HepG2 (cell line): ENCODE data around the gene GNB3. TPM values are rescaled to one million over a fixed set of nuclear protein-coding genes. Genes with fewer than 3 reads are reported as not detected.

Experiments used
- ATAC-seq: fragments of 200-7000 bp; cut with Tn5 transposase; 3 replicates; pipeline ENCODE4 v1.9.1; 2020; ENCODE audit warnings: mild to moderate bottlenecking, moderate library complexity
- Bru-seq: library from RNA; stranded (reverse); fragments of 400-500 nt; gene quantifications from one replicate; lab custom pipeline; 2021; lab: Mats Ljungman, UMichigan
- BruChase-seq, 2 experiments: library from RNA; stranded (reverse); fragments of 400-500 nt; gene quantifications; one replicate each; lab custom pipeline; 2021; lab: Mats Ljungman, UMichigan
- BruUV-seq: library from RNA; stranded (reverse); fragments of 400-500 nt; replicated peaks from 2 replicates; lab custom pipeline; 2021; lab: Mats Ljungman, UMichigan
- CTCF ChIA-PET: fragments of 300-600 bp; formaldehyde crosslinking; extraction: SDS; loops from one replicate; lab custom pipeline; 2021; ENCODE audit warnings: low total read pairs, inconsistent platforms, low intra/inter-chr PET ratio; lab: Yijun Ruan, JAX
- POLR2A ChIA-PET: fragments of 350-600 bp; sonication (Branson Sonifier 250); formaldehyde crosslinking; loops from one replicate; lab custom pipeline; 2020; ENCODE audit warnings: antibody characterized with exemption, inconsistent platforms; lab: Yijun Ruan, JAX
- DNase-seq: peaks from one replicate; pipeline ENCODE4 v3.0.0-alpha.2; 2015; ENCODE audit warnings: low spot score
- FAIRE-seq: peaks from 3 replicates; lab custom pipeline; 2011; peaks lifted over from hg19 to GRCh38; lab: Jason Lieb, UNC
- H2AFZ ChIP-seq: one replicate; pipeline ENCODE4 v1.6.1; 2011; ENCODE audit warnings: low read length, inconsistent platforms
- H3K27ac ChIP-seq: fragments of 300-600 bp; 3 replicates; pipeline ENCODE4 v1.8.0; 2011; ENCODE audit warnings: mixed run types, mild to moderate bottlenecking, mixed read lengths, low read length, inconsistent platforms; ENCODE audit not compliant: insufficient read depth; ENCODE audit errors: extremely low read length
- H3K27me3 ChIP-seq, 2 experiments: fragments of 200-600 bp in 1 of 2; 2 replicates in 1 of 2; 3 replicates in 1 of 2; pipeline versions ENCODE4 v1.6.0 to v1.8.0; 2011; ENCODE audit warnings: low read length in 2 of 2, mild to moderate bottlenecking in 2 of 2, moderate library complexity in 2 of 2, inconsistent platforms in 1 of 2; ENCODE audit not compliant: insufficient read depth in 2 of 2, control insufficient read depth in 1 of 2
- H3K36me3 ChIP-seq, 2 experiments: fragments of 200-600 bp in 1 of 2; replicated peaks in 1 of 2; 2 replicates in 1 of 2; 3 replicates in 1 of 2; pipeline versions ENCODE4 v1.5.1 to v1.8.0; 2011; ENCODE audit warnings: low read length in 2 of 2, inconsistent platforms in 1 of 2; ENCODE audit not compliant: insufficient read depth in 2 of 2, control insufficient read depth in 1 of 2
- H3K4me1 ChIP-seq: 2 replicates; pipeline ENCODE4 v1.5.1; 2012; ENCODE audit warnings: low read length, inconsistent platforms; ENCODE audit not compliant: insufficient read depth
- H3K4me2 ChIP-seq: 2 replicates; pipeline ENCODE4 v1.6.0; 2011; ENCODE audit warnings: low read depth, low read length, inconsistent platforms
- H3K4me3 ChIP-seq, 3 experiments: fragments of 200-600 bp in 1 of 3; sonication (generic), shearing (Covaris generic) in 1 of 3; replicated peaks in 1 of 3; 2 replicates each; pipeline ENCODE4 v1.5.1; 2011 to 2016; ENCODE audit warnings: low read length in 3 of 3, inconsistent platforms in 2 of 3, low read depth in 2 of 3, mild to moderate bottlenecking in 2 of 3, control low read depth in 1 of 3, mixed read lengths in 1 of 3; ENCODE audit not compliant: insufficient read depth in 1 of 3
- H3K79me2 ChIP-seq: one replicate; pipeline ENCODE4 v1.6.1; 2011; ENCODE audit warnings: low read length, inconsistent platforms; ENCODE audit not compliant: insufficient read depth
- H3K9ac ChIP-seq: 2 replicates; pipeline ENCODE4 v1.6.0; 2011; ENCODE audit warnings: mild to moderate bottlenecking, low read depth, low read length, inconsistent platforms; ENCODE audit not compliant: insufficient read depth
- H3K9me3 ChIP-seq: 2 replicates; pipeline ENCODE4 v1.5.1; 2012; ENCODE audit warnings: mild to moderate bottlenecking, low read length
- H4K20me1 ChIP-seq: 2 replicates; pipeline ENCODE4 v1.6.0; 2011; ENCODE audit warnings: inconsistent platforms, mild to moderate bottlenecking, low read length, moderate library complexity; ENCODE audit not compliant: insufficient read depth
- AGO2 ChIP-seq: fragments of 200-400 bp; formaldehyde crosslinking; optimal IDR thresholded peaks from 2 replicates; pipeline ENCODE3; 2017; ENCODE audit warnings: mild to moderate bottlenecking, low read depth, low read length, moderate library complexity
- FOXA1 ChIP-seq, 2 experiments: fragments of 450-650 bp in 1 of 2; sonication (generic) in 1 of 2; formaldehyde crosslinking in 1 of 2; IDR thresholded peaks; 2 replicates each; pipeline versions ENCODE4 v1.4.0 to v1.6.1; 2016 to 2020; ENCODE audit warnings: missing genetic modification reagents in 1 of 2
- KLF13 ChIP-seq: sonication (generic); formaldehyde crosslinking; IDR thresholded peaks from 2 replicates; pipeline ENCODE4 v1.4.0; 2020; ENCODE audit warnings: mild to moderate bottlenecking, missing genetic modification reagents
- PHF8 ChIP-seq: sonication (generic); formaldehyde crosslinking; IDR thresholded peaks from 2 replicates; pipeline ENCODE4 v1.5.0; 2020; ENCODE audit warnings: missing genetic modification reagents
- WGBS: methylation state at CpG from one replicate; pipeline ENCODE4 v1.1.6; 2017; ENCODE audit warnings: low lambda C conversion rate; 5-methylcytosine and 5-hydroxymethylcytosine counted together
- in situ Hi-C: cut with HindIII; loops from 2 replicates; pipeline ENCODE4 v1.10.0; 2017; ENCODE audit warnings: low pct_unique_long_range_greater_than_20kb; ENCODE audit not compliant: extremely low pct_ligation_motif_present
- intact Hi-C: fragments of 100-400 bp; cut with micrococcal nuclease; formaldehyde crosslinking; loops from one replicate; pipeline ENCODE4 v1.10.0; 2022; ENCODE audit not compliant: unreplicated experiment
- long read RNA-seq, 2 experiments: library from RNA in 1 of 2; library from polyadenylated mRNA in 1 of 2; stranded (forward) in 1 of 2; unstranded in 1 of 2; transcript quantifications; one replicate each; pipeline ENCODE4 v2.0.0, GENCODE V29; 2019 to 2022
- polyA minus RNA-seq, 3 experiments: library from RNA; depleted of rRNA, polyadenylated mRNA; stranded (reverse); fragments of >200 nt; gene quantifications; 2 replicates each; pipeline ENCODE4 v1.2.3, GENCODE V29; 2011; ENCODE audit warnings: low replicate concordance in 1 of 3
- polyA plus RNA-seq, 8 experiments: library from polyadenylated mRNA; depleted of rRNA in 3 of 8; stranded (reverse) in 7 of 8; unstranded in 1 of 8; fragments of >200 nt; fragmentation: Illumina TruSeq in 4 of 8; extraction: Trizol in 4 of 8; gene quantifications; 2 replicates each; pipeline versions ENCODE4 v1.2.1 to v1.2.3, GENCODE V29; 2011 to 2016; ENCODE audit warnings: low read depth in 4 of 8, missing spikeins in 1 of 8, mixed read lengths in 1 of 8; ENCODE audit not compliant: insufficient read depth in 1 of 8
- total RNA-seq, 5 experiments: library from RNA; depleted of rRNA; stranded (reverse); fragments of >200 nt; fragmentation: Illumina TruSeq; extraction: Trizol; gene quantifications; 2 replicates each; pipeline ENCODE4 v1.2.3, GENCODE V29; 2016; ENCODE audit warnings: low read depth in 1 of 5
- TF ChIP-seq, protein P1 (sequence below): sonication (generic); formaldehyde crosslinking; IDR thresholded peaks from 2 replicates; pipeline ENCODE4 v1.4.0; 2020; ENCODE audit warnings: missing genetic modification reagents
- TF ChIP-seq, protein P2 (sequence below): sonication (generic); formaldehyde crosslinking; IDR thresholded peaks from 2 replicates; pipeline ENCODE4 v1.8.1; 2023; ENCODE audit warnings: missing genetic modification reagents, inconsistent platforms, borderline replicate concordance

Gene GNB3
- total RNA-seq (2016; rRNA removed; fragmentation: Illumina TruSeq; extraction: Trizol) (0.17 and 1.3 TPM in 2 replicates), polyA plus RNA-seq (2011; rRNA removed) (3.6 and 3.8 TPM in 2 replicates), polyA minus RNA-seq (2011; rRNA and poly(A)+ RNA removed; ENCODE audit: low replicate concordance) (0.07 and 2.9 TPM in 2 replicates), Bru-seq, nascent RNA (percentile 48 among the genes with signal in this experiment), BruChase-seq, experiment 1, labeled RNA remaining after a 6-hour chase (percentile 53 among the genes with signal in this experiment), BruChase-seq, experiment 2, labeled RNA remaining after a 2-hour chase (percentile 60 among the genes with signal in this experiment)
- total RNA-seq (2016; cell fraction: cytosol; rRNA removed; fragmentation: Illumina TruSeq; extraction: Trizol; ENCODE audit: low read depth), result 0.26 and 0.30 TPM in 2 replicates
- total RNA-seq (2016; cell fraction: insoluble cytoplasmic fraction; rRNA removed; fragmentation: Illumina TruSeq; extraction: Trizol), result 0.15 and 0.84 TPM in 2 replicates
- 0.14 and 0.46 TPM in 2 replicates for total RNA-seq (2016; cell fraction: membrane; rRNA removed; fragmentation: Illumina TruSeq; extraction: Trizol)
- 0.84 and 2.6 TPM in 2 replicates for total RNA-seq (2016; cell fraction: nucleus; rRNA removed; fragmentation: Illumina TruSeq; extraction: Trizol)
- 0.58 and 1.0 TPM in 2 replicates for polyA plus RNA-seq (2011; cell fraction: cytosol; rRNA removed)
- 31.0 and 48.1 TPM in 2 replicates for polyA plus RNA-seq (2011; cell fraction: nucleus; rRNA removed)
- 1.9 and 2.1 TPM in 2 replicates for polyA plus RNA-seq (2012)
- 0.17 and 0.24 TPM in 2 replicates for polyA plus RNA-seq (2016; cell fraction: cytosol; fragmentation: Illumina TruSeq; extraction: Trizol; ENCODE audit: low read depth)
- polyA plus RNA-seq (2016; cell fraction: insoluble cytoplasmic fraction; fragmentation: Illumina TruSeq; extraction: Trizol; ENCODE audit: low read depth), result 0.56 and 0.57 TPM in 2 replicates
- 0.18 and 0.34 TPM in 2 replicates for polyA plus RNA-seq (2016; cell fraction: membrane; fragmentation: Illumina TruSeq; extraction: Trizol; ENCODE audit: low read depth)
- 9.0 and 13.6 TPM in 2 replicates for polyA plus RNA-seq (2016; cell fraction: nucleus; fragmentation: Illumina TruSeq; extraction: Trizol; ENCODE audit: insufficient read depth, low read depth)
- polyA minus RNA-seq (2011; cell fraction: cytosol; rRNA and poly(A)+ RNA removed), result not detected in 2 replicates
- polyA minus RNA-seq (2011; cell fraction: nucleus; rRNA and poly(A)+ RNA removed), result 8.1 and 8.2 TPM in 2 replicates
- long read RNA-seq, experiment 1, result 0 reads
- long read RNA-seq, experiment 2, result 0 reads

GRCh38 chr12:6840761-6841515, at the start of gene GNB3:
GNB3 (plus strand) TSS chr12:6840925; CDS start chr12:6841288, 363 bp downstream.
- WGBS, result 91% methylated on average over 21 of the region's 24 CpGs
- Histone ChIP-seq H3K9ac (no peak within 1 kb of the TSS), H3K36me3 (peaks cover 13 to 27% of the 10 kb centered on the region in 2 experiments; a peak in 4 of 5 replicates)

More at GRCh38 chr12:6840761-6841515, at the start of gene GNB3:
- Histone ChIP-seq H3K9me3 (no peaks in the 10 kb centered on the region), H3K27me3 (no peaks in the 10 kb centered on the region), H3K27ac (no peak within 1 kb of the TSS), H2AFZ (no peak within 1 kb of the TSS), H3K4me1 (no peaks in the 10 kb centered on the region), H3K4me3 (no peak within 1 kb of the TSS), H4K20me1 (no peaks in the 10 kb centered on the region), H3K79me2 (no peaks in the 10 kb centered on the region), H3K4me2 (no peak within 1 kb of the TSS)
- in situ Hi-C loops, result no loop called here
- no TSS peak for BruUV-seq
- intact Hi-C loops, result no loop called here
- peak; percentile 60 for TF ChIP-seq AGO2
- TF ChIP-seq FOXA1 (IDR thresholded peaks at IDR 0.05), result no peak
- TF ChIP-seq FOXA1 (CRISPR knock-in tag; IDR thresholded peaks at IDR 0.05), result no peak
- no peak for TF ChIP-seq PHF8 (CRISPR knock-in tag)
- TF ChIP-seq, protein P1, sequence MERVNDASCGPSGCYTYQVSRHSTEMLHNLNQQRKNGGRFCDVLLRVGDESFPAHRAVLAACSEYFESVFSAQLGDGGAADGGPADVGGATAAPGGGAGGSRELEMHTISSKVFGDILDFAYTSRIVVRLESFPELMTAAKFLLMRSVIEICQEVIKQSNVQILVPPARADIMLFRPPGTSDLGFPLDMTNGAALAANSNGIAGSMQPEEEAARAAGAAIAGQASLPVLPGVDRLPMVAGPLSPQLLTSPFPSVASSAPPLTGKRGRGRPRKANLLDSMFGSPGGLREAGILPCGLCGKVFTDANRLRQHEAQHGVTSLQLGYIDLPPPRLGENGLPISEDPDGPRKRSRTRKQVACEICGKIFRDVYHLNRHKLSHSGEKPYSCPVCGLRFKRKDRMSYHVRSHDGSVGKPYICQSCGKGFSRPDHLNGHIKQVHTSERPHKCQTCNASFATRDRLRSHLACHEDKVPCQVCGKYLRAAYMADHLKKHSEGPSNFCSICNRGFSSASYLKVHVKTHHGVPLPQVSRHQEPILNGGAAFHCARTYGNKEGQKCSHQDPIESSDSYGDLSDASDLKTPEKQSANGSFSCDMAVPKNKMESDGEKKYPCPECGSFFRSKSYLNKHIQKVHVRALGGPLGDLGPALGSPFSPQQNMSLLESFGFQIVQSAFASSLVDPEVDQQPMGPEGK (CRISPR knock-in tag), result no peak
- TF ChIP-seq KLF13 (CRISPR knock-in tag), result no peak
- TF ChIP-seq, protein P2, sequence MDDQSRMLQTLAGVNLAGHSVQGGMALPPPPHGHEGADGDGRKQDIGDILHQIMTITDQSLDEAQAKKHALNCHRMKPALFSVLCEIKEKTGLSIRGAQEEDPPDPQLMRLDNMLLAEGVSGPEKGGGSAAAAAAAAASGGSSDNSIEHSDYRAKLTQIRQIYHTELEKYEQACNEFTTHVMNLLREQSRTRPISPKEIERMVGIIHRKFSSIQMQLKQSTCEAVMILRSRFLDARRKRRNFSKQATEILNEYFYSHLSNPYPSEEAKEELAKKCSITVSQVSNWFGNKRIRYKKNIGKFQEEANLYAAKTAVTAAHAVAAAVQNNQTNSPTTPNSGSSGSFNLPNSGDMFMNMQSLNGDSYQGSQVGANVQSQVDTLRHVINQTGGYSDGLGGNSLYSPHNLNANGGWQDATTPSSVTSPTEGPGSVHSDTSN, result no peak
- no peak for DNase-seq
- no peak for FAIRE-seq
- POLR2A ChIA-PET, result interaction anchor here (2.7 kb wide), 1 partner anchor 11 kb away, joined by 17 read pairs; the partner anchor contains the start of genes CDCA3 and USP5
- no peak for ATAC-seq
- CTCF ChIA-PET, result no interaction called here
